GM21825 (cell line): ENCODE data around the gene PTPN13.
"Not testable (repeated sequence)": the region's sequence is repeated elsewhere in the genome, so short reads cannot be mapped to it uniquely, and the experiment has no call there.

Experiments used
- ATAC-seq: cut with Tn5 transposase; IDR thresholded peaks from one replicate; pipeline ENCODE4 v1.9.1; 2021; ENCODE audit warnings: mild to moderate bottlenecking, moderate library complexity; ENCODE audit not compliant: unreplicated experiment

PTPN13 gene

GRCh38 chr4:86641516-86642090, 47.5 kb downstream of the PTPN13 start:
- ATAC-seq = no peak

- no peak for ATAC-seq
Measured at GRCh38 chr4:86644892-86645291, 50.8 kb downstream of the PTPN13 start.

GRCh38 chr4:86652332-86652932, 58.3 kb downstream of the PTPN13 start:
- no peak for ATAC-seq

GRCh38 chr4:86653237-86653865, 59.2 kb downstream of the PTPN13 start:
- no peak for ATAC-seq

- ATAC-seq = not testable (repeated sequence)
Measured at GRCh38 chr4:86656781-86657180, 62.7 kb downstream of the PTPN13 start.

- ATAC-seq = no peak
Measured at GRCh38 chr4:86657382-86657781, 63.3 kb downstream of the PTPN13 start.

DNA sequence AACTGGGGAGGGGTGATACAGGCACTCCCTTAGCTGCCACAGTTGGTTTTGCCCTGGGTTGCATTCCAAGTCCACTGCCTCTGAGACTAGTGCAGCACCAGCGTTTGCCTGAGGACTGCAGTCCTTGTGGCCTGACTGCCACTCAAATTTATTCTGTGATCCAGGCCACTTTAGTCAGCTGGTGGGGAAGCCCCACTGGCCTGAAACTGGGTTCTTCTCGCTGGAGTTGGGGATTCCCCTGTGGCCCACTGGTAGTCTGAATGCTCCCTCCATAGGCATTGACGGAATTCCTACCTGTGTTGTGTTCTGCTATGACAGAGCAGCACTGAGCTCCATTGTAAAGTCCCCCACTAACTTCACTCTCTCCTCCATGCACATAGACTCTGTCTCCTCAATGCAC, 63.8 kb downstream of the PTPN13 start:
- ATAC-seq = no peak

- ATAC-seq = no peak
Measured at GRCh38 chr4:86660401-86660800, 66.3 kb downstream of the PTPN13 start.

GRCh38 chr4:86661006-86661405, 66.9 kb downstream of the PTPN13 start:
- no peak for ATAC-seq

GRCh38 chr4:86661418-86661817, 67.3 kb downstream of the PTPN13 start:
- no peak for ATAC-seq

DNA sequence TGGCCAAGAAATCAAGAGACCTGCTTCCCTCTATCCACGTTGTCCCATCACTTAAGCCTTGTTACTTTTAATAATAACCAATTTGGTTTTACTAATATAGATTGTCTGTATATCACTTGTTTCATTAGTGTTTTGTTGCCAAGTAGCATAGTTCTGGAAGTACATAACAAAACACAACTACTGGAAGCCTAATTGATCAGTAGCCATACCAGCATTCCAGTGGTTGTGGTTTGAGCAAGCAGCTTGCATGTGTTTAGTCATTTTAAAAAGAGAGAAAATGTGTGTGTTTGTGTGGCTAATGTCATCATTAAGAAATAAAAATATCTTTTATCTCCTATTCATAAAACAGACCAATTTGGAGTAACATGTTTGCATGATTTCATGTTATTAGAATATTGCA, 70.8 kb downstream of the PTPN13 start:
- no peak for ATAC-seq

GRCh38 chr4:86670298-86670697, 76.2 kb downstream of the PTPN13 start:
- ATAC-seq = no peak

- ATAC-seq = no peak
Measured at GRCh38 chr4:86670756-86671155, 76.6 kb downstream of the PTPN13 start.

DNA sequence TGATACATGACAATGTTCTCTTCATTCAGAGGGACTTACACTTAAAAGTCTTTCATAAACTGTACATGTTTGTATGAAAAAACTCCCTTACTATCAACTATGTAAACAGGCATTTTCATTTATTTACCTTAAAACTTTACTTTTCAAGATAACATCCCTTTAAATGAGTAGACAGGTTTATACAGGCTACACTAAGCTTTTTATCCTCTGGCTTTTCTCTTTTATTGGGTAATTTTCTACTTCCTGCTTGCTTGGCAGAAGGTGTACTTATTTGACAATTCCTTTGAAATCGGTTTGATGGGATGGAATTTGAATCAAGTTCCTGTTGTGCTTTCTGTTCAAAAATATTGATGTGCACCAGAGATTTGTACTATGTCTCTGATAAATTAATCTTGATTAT, 81.4 kb downstream of the PTPN13 start:
- ATAC-seq = no peak

GRCh38 chr4:86678796-86679195, 84.7 kb downstream of the PTPN13 start:
- ATAC-seq = no peak

DNA sequence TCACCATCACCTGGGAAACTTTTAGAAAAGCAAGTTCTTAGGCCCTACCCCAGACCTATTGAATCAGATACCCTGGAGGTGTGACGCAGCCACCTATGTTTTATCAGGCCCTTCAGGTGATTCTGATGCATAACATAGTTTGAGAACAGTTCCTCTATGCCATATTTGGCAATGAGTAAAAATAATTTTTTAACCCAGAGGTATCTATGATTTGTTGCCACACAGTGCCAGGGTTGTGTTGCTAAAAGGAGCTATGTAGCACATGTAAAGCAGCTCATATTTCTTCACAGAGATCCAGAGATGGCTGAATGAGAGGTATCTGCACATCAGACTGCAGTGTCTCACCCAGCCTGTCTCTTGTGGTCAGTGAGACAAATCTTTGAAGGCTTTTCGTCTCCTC, 85.3 kb downstream of the PTPN13 start:
- no peak for ATAC-seq

DNA sequence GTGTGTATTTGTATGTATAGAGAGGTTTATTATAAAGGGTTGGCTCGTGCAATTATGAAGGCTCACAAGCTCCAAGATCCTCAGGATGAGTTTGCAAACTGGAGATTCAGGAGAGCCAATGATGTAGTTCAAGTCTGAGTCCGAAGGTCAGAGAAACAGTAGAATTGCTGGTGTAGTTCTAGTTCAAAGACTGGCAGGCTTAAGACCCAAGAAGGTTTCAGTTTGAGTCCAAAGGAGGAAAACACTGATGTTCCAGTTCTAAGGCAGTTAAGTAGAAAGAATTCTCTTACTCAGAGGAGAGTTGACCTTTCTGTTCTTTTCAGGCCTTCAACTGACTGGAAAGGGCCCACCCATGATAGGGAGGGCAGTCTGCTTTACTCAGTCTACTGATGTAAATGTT, 89.1 kb downstream of the PTPN13 start:
- no peak for ATAC-seq

GRCh38 chr4:86683983-86684382, 89.9 kb downstream of the PTPN13 start:
- ATAC-seq = no peak

DNA sequence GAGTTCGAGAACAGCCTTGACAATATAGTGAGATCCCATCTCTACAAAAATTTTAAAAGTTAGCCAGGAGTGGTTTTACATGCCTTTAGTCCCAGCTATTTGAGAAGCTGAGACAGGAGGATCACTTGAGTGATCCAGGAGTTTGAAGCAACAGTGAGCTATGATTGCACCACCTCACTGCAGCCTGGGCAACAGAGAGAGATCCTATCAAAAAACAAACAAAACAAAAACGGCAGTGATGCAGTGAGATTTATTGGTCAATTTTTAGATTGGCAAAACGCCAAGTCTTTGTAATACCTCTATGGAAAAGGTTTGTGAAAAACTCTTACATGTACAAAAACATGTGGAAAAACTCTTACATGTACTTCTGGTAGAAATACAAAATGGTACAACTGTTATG, 91.3 kb downstream of the PTPN13 start:
- no peak for ATAC-seq

DNA sequence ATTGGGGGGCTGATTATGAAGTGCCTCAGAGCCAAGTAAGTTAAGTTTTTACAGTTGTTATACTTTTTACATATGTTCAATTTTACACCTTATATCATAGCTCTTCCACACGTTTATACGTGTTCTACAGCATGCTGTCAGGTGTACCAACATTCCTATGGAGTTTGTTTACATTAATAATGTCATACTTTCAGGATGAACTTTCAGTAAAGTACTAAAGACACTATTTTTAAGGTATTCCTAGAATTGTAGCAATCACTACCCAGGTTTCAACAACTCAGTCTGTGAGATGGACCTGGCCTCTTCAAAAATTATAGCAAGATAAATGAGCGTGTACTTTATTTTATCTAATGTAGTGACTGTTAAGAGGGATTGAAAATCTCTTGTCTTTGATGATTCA, 92.6 kb downstream of the PTPN13 start:
- no peak for ATAC-seq

GRCh38 chr4:86688026-86688425, 93.9 kb downstream of the PTPN13 start:
- no peak for ATAC-seq

GRCh38 chr4:86704601-86705000, 110.5 kb downstream of the PTPN13 start:
- no peak for ATAC-seq
